Measurements from ENCODE around the gene NPNT. TPM values are rescaled to one million over a fixed set of nuclear protein-coding genes. Genes with fewer than 3 reads are reported as not detected.
"Not testable (repeated sequence)": the region's sequence is repeated elsewhere in the genome, so short reads cannot be mapped to it uniquely, and the experiment has no call there.

Gene NPNT, protein sequence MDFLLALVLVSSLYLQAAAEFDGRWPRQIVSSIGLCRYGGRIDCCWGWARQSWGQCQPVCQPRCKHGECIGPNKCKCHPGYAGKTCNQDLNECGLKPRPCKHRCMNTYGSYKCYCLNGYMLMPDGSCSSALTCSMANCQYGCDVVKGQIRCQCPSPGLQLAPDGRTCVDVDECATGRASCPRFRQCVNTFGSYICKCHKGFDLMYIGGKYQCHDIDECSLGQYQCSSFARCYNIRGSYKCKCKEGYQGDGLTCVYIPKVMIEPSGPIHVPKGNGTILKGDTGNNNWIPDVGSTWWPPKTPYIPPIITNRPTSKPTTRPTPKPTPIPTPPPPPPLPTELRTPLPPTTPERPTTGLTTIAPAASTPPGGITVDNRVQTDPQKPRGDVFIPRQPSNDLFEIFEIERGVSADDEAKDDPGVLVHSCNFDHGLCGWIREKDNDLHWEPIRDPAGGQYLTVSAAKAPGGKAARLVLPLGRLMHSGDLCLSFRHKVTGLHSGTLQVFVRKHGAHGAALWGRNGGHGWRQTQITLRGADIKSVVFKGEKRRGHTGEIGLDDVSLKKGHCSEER
- total RNA-seq: 141 TPM

DNA sequence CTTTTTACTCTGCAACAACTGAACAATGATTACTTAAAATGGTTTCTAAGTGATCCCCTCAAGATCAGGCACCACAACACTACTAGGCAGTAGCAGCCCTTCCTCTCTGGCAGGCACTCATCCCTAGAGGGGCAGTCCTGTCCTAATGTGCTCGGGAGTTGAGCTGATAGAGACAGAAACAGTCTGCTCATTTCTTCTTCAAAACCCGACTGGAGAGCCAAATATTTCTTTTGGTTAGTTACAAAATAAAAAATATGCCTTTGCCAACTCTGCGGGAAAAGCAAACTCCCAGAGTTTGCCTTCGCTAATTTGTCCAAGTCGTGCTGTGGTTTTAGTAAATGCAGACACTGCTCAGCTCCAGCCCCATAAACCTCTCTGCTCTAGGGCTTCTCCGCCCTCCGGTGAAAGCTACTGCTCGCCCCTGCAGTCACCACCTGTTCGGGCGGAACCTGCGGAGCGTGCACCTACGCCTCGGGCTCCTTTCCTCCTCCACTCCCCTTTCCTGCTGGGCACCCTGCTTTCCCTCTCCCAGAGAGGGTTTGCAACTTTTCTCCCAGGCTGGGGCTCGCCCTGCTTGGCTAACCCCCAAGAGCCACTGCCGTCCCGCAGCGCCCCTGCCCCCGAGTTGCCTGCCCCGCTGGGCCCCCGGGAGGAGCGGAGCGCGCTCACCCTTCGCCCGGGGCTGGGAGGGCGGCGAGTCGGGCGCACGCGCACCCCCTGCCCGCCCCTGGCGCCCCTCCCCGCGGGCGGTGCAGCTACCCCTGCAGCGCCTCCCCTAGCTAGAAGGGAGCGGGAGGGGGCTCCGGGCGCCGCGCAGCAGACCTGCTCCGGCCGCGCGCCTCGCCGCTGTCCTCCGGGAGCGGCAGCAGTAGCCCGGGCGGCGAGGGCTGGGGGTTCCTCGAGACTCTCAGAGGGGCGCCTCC is at the start of gene NPNT:
Gene NPNT (plus strand): TSS at position 812 of the 923 bp plus-strand sequence. CDS start 182 bp downstream, outside the sequence.
- DNase-seq (ENCODE audit: low spot score): peak; percentile 36

DNA sequence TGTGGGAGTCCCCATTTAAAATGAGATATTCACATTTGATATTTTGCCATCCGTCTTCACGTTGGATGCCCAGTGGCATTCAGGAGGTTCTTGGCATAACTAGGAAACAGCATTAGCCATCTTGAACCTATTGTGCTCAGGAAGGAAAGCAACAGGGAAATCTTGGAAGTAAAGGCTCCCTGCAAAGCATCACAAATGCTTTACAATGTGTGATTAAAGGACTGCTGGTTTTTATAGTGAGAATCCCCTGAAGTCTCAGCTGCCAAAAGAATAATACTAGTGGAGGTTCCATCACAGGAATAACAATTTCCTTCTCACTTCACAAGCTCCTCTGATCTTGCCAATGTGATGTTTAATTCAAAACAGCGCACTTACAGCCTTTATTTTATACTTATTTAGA is 49.7 kb upstream of the NPNT start:
- no peak for DNase-seq (ENCODE audit: low spot score)

DNA sequence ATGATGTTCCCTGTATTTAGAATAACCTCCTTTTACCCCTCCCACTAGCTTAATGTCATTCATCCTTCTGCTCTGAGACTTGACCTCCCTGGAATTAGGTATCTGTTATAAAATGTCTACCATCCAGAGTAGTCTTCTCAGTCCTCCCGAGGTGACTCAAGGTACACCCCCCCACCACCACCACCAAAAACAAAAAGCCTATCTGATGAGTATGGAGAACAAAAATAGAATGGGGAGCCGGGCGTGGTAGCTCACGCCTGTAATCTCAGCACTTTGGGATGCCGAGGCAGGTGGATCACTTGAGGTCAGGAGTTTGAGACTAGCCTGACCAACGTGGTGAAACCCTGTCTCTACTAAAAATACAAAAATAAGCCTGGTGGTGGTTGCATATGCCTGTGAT is 46.9 kb upstream of the NPNT start:
- DNase-seq (ENCODE audit: low spot score): not testable (repeated sequence)

DNA sequence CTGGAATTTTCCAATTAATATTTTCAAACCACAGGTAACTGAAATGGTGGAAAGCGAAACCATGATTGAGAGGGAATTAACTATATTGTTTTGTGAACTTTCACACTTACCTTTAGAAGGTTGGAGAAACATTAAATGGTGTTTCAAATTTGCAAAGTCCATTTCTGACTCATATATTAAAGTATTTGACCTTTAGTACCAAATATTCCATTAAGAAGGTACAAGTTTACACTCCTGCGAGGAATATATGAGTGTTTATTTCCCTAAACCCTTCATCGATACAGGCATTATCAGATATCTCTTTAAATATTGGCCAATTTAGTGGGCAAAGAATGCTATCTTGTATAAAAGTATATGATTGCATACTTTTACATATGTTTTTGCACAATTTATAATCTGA is 44.1 kb upstream of the NPNT start:
- DNase-seq (ENCODE audit: low spot score): no peak

- not testable (repeated sequence) for DNase-seq (ENCODE audit: low spot score)
These were observed 43.0 kb upstream of the NPNT start for GRCh38 chr4:105852230-105852629.

GRCh38 chr4:105858466-105859040 is 36.7 kb upstream of the NPNT start:
- DNase-seq (ENCODE audit: low spot score): no peak

DNA sequence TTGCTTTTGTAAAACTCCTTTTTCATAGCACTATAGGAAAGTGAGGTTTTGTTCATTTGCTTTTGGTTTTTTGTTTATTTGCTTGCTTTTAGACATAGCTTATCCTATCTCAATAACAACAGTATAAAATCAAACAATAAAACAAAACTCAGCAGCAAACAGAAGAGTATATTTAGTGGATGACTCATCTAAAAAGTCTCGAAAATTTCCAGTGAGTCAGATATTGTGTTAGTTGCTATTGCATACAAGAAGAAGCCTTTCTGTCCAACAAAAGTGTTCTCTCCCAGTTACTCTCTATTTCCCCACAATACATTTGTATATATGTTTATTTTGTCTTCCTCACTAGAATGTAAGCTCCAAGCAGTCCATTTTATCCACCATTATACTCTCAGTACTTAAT is 36.0 kb upstream of the NPNT start:
- no peak for DNase-seq (ENCODE audit: low spot score)

DNA sequence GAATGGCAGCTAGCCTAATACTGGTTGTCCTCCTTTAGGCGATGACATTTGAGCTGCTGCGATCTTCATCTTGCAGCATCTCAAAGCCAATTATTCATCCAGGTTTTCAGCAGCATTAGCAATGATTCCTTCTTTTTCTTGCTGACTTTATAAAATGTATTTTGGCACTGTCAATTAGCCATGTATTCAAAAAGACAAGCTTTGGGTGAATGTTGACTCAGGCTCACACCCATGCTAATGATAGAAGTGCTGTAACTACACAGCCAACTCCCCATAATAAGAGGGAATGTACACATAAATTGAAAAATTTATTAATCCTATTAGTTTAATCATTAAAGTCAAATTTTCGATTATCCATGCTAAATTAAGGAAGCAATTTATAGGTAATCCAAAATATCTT is 24.3 kb upstream of the NPNT start:
- no peak for DNase-seq (ENCODE audit: low spot score)

DNA sequence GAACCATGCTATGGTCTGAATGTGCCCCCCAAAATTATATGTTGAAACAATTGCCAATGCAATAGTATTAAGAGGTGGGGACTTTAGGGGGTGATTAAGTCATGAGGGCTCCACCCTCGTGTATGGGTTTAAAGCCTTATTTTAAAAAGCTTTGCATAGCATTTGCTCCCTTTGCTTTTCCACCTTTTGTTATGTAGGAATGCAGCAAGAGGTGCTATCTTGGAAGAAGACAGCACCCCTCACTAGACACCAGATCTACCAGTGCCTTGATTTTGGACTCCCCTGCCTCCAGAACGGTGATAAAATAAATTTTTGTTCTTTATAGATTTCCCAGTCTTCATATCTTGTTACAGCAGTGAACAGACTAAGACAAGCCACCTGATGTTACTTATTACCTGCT is 23.3 kb upstream of the NPNT start:
- DNase-seq (ENCODE audit: low spot score): no peak

DNA sequence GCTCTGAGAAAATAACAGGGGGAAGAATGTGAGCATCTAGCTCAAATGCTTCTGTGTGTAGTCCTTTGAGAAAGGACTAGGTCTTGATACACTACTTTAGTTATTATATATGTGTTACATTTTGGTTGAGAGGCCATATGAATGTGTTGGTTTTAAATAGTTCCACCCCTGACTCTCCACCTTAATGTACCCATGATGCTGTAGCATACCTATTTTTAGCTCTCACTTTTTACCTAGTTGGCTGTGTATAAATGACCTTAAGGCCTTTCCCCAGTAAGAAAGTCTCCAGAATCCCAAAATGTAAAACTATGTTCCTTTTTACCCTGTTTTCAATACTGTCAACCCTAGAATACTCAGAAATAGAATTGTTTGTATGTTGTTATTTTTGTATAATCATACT is 20.0 kb upstream of the NPNT start:
- DNase-seq (ENCODE audit: low spot score): no peak

DNA sequence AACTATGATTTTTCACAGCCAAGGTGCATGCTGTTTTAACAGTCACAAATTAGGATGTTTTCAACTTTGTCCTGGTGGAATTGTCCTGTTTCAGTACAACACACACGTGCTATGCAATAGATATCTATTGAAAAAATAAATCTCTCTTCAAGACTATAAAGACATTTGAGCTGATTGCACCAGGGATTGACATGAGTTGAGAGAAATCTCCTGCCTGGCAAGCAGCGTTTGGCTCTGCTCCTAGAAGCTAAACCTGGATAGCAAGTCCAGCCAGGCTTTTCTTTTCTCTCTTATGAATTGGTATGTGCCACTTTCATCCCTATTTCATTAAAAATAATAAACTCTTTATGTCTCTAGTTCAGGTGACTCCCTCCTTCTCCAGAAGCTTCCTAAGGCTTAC is 16.6 kb upstream of the NPNT start:
- no peak for DNase-seq (ENCODE audit: low spot score)

DNA sequence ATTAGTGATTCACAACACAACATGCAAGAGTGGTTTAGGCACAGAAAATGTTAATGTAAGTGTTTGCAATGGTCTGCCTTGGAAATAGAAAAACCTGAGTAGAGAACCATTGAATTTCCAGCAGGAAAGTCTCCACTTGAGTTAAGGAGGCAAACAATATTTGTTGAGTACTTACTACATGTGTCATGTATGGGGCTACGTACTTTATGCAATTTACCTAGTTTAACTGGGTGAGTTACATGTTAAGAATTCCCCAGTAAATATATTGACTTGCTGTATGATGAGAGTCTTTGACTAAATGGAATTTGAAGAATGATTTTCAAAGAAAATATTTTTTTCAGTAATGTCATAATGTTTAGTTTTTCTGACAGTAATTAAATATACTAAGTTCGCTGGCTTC is 7.8 kb upstream of the NPNT start:
- DNase-seq (ENCODE audit: low spot score): no peak

GRCh38 chr4:105895583-105896460 is 551 bp downstream of the NPNT start:
- DNase-seq (ENCODE audit: low spot score): peak; percentile 21

DNA sequence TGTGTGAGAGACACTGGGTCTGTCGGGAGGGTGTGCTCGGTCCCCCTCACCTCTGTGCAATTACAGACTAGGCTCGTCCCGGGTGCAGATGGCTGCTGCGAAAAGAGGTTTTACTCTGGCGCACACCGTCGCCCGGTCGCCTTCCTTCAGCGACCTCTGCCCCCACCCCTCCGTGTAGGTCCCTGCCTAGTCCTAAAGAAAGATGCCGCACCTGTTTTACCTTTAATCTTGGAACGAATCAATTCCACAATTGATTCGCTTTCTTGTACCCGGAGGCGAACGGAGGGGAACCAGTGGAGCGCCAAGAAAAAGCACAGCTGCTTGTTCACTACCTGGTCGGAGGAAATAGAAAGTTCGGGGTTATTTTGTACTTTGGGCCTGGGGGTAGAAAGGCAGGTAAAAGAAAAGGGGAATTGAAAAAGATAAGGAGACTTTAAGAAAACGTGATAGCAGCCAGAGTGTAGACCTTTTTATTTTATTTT is 1.2 kb downstream of the NPNT start:
- peak; percentile 37 for DNase-seq (ENCODE audit: low spot score)

DNA sequence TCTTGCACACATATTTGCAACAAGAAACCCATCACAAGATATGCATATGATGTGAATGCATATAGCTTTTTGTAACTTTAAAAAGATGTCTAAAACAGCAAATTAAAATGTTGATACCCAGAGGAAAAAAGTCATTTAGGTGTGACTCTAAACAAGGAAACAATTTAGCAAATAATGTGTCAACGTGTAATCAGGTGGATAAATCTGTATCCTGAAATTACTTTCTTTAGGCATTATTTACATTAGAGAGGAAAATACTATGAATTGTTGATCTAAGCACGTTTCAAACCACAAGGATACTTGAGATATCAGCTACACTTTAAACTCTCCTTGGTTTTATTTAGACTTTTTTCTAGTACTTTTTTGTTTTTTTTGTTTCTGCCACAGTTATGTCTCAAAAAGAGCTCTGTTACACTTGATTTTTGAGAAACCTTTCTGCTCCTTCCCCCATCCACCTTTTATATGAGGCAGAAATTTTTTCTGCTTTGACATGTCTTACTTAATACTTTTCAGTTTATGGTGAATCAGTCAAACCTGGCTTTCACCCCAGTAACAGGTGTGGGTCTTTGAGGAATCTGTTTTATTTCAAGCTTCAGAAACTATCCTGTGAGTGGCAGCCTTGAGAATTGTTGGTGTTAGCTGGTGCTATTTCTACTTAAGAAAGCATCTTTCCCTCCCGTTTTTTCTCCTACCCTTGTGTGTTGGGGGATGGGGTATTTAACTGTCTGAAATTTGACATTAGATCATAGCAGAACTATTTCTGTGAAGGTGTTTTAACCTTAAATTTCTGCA is 1.9 kb downstream of the NPNT start:
- DNase-seq (ENCODE audit: low spot score): no peak

DNA sequence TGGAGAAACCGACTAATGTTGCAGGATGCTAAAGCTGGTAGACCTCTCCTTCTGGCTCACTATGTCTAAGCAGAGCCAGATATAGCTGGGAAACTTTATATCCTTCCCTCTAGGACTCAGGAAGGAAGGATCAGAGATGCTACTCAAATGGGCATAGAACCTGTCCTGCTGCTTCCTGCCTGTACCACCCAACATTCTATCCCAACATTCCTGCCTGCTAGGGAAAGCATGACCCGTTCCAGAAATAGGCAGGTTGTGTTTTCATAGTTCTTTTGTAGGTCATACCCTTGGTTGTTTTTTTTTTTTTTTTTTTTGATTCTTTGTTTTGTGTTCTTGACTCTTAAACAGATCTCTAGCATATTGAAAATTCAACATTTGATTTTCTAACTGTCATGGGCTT is 5.3 kb downstream of the NPNT start:
- DNase-seq (ENCODE audit: low spot score): no peak

DNA sequence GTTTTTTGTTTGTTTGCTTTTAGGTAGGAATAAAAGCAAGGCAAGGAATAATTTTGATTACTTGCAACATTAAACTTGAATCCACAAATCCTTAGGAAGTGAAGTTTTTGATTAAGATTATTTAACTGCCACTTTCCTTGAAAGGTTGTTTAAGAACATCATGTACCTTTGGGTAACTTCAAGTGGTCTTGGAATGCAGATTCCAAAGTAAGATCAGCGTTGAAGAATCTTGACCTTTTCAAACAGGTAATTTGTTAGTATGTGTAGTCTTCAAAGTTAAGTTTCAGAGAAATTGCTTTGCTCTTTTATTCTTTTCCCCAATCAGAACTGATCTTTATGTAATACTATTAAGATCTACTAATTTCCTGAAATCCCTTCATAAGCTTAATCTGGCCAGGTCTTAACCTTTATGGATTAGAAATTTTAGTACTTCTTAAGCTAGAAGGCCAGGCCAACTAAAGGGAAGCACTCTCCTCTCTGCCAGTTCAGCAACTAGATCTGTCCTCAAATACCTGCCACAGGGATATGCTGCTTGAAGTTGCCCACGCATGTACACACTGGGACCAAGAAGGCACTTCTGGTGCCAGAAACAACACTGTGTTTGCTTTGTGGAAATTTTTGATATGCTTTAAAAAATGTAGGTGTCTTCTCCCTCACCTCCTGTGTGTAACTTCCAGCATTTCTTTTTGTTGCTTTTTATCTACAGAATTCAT is 7.4 kb downstream of the NPNT start:
- DNase-seq (ENCODE audit: low spot score): no peak

- DNase-seq (ENCODE audit: low spot score): no peak
These were observed 14.6 kb downstream of the NPNT start for GRCh38 chr4:105909787-105910281.

DNA sequence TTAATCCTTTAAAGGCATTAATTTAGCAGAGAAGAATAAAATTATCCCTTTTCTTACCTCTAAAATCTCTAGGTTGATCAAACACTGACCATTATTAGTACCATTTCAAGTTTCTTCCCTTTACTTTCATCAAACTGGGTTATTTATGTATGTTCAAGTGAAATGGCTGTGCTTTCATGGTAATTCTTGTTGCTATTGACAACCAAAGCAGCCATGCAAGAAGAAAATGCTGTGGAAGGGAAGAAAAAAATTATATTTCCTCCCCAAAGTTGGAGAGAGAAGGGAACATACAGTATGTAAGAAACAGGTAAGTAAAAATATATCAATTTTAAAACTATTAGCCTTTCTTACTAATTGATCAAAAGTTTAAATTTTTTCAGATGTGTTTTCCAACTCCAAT is 16.2 kb downstream of the NPNT start:
- DNase-seq (ENCODE audit: low spot score): no peak

Measured in mucosa of gallbladder (tissue), 1 donor.